ENCODE measurements around the gene SOX18.
A peak's percentile ranks its signal among the peaks of the same experiment; 100 is the strongest.

GRCh38 chr20:64038565-64039292, 10.7 kb downstream of the SOX18 start:
- TF ChIP-seq, protein P1, sequence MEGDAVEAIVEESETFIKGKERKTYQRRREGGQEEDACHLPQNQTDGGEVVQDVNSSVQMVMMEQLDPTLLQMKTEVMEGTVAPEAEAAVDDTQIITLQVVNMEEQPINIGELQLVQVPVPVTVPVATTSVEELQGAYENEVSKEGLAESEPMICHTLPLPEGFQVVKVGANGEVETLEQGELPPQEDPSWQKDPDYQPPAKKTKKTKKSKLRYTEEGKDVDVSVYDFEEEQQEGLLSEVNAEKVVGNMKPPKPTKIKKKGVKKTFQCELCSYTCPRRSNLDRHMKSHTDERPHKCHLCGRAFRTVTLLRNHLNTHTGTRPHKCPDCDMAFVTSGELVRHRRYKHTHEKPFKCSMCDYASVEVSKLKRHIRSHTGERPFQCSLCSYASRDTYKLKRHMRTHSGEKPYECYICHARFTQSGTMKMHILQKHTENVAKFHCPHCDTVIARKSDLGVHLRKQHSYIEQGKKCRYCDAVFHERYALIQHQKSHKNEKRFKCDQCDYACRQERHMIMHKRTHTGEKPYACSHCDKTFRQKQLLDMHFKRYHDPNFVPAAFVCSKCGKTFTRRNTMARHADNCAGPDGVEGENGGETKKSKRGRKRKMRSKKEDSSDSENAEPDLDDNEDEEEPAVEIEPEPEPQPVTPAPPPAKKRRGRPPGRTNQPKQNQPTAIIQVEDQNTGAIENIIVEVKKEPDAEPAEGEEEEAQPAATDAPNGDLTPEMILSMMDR (IDR thresholded peaks at IDR 0.05 in 4 of 5, conservative IDR thresholded peaks at IDR 0.05 in 1 of 5) = peak; percentile 26 to 82 (median 75)
- TF ChIP-seq POLR2A (IDR thresholded peaks at IDR 0.05) = no peak

All from gastrocnemius medialis (tissue), 4 donors.